GM21526 (cell line): ENCODE measurements around the gene DCTN2.
"Not testable (repeated sequence)": the region's sequence is repeated elsewhere in the genome, so short reads cannot be mapped to it uniquely, and the experiment has no call there.

ENCODE experiments used
- ATAC-seq: cut with Tn5 transposase; IDR thresholded peaks from one replicate; pipeline ENCODE4 v1.9.1; 2021; ENCODE audit warnings: moderate library complexity; ENCODE audit not compliant: unreplicated experiment, low FRiP score

Gene DCTN2

DNA sequence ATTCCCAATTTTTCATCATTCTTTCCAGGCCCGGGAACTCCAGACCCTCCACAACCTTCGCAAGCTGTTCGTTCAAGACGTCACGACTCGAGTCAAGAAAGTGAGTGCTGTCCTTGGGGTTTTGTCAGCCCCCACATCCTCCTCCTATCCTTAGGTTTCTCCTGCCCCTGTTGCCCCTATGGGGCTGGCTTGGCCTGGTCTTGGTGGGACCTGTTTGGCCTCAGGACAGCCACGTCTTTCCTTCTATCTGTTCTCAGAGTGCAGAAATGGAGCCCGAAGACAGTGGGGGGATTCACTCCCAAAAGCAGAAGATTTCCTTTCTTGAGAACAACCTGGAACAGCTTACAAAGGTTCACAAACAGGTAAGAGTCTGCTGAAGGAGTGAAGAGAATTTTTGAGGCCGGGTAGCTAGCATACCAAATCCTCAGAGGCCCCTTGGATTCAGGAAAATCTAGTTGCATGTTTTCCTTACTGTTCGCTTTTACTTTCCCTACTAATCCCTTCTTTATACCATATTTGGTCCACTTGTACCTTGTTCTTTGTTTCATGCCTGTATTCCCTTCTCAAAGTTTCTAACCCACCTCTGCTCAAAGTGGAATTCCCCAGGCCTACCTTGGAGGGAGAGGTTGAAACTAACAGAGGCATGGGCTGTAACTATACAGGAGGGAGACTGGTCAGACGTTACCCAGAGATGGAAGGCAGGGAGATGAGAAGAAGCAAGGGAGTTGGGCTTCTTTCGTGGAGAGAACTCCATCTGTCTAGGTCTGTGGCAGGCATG lies 31.2 kb upstream of the DCTN2 start:
- ATAC-seq, result no peak

DNA sequence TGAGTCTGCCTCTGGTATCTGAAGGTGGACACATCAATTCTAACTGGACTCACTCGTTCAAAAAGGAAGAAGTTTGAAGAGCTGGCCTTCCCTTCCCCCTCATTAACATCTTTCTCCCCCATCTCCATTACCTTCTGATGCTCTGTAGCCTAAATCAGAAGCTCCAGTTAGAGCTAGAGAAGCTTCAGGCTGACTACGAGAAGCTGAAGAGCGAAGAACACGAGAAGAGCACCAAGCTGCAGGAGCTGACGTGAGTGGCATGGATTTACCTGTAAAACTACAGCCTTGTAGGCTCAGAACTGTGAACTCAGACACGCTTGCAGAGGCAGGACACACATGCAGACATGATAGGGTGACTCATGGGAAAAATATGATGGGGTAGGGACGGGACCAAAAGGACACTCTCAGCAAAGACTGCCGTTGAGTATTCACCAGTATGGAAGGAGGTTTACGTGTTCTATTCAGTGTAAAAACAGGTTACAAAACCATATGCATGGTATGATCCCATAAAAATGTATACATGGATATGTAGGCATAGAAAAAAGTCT lies 29.7 kb upstream of the DCTN2 start:
- ATAC-seq, result no peak

DNA sequence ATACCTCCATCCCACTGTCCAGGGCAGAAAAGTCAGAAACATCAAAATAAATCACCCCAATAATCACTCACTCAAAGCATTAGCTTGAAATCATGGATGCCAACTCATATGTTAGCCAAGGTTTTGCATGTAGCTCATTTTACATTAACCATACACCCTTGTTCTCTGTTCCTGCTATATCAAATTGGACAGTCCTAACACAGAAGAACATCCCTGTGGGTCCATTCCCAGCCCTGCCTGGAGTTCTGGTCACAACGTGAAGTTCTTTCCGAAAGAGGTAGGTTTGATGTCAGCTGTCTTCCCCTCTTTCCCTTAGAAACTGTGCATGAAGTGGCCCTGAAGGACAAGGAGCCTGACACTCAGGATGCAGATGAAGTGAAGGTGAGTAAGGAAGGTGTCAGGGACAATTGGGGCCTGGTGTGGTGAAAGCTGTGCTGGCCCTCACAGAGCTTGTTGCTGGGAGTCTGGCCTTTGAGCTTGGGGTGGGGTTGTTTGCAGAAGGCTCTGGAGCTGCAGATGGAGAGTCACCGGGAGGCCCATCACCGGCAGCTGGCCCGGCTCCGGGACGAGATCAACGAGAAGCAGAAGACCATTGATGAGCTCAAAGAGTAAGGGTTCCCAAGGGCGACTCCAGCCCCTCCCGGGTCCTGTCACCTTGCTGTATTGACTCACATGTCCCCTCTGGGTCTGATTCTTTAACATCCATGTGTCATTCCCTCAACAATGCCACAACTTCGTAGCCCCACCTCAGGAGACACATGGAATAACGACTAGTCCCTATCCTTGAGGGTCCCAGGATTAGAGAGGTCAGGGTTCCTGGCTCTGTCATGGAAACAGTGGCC lies 29.0 kb upstream of the DCTN2 start:
- no peak for ATAC-seq

DNA sequence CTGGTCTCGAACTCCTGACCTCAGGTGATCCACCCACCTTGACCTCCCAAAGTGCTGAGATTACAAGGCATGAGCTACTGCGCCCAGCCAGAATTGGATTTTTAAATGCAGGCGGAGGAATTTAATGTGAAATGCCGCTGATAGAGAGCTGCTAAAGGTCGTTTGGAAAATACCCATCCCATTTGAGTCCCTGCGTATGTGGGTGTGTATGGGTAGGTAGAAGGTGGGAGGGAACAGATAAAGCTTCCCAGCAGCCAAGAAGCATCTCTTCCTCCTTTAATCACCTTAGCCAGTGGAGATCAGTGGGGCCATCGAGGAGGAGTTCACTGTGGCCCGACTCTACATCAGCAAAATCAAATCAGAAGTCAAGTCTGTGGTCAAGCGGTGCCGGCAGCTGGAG lies 27.8 kb upstream of the DCTN2 start:
- no peak for ATAC-seq

DNA sequence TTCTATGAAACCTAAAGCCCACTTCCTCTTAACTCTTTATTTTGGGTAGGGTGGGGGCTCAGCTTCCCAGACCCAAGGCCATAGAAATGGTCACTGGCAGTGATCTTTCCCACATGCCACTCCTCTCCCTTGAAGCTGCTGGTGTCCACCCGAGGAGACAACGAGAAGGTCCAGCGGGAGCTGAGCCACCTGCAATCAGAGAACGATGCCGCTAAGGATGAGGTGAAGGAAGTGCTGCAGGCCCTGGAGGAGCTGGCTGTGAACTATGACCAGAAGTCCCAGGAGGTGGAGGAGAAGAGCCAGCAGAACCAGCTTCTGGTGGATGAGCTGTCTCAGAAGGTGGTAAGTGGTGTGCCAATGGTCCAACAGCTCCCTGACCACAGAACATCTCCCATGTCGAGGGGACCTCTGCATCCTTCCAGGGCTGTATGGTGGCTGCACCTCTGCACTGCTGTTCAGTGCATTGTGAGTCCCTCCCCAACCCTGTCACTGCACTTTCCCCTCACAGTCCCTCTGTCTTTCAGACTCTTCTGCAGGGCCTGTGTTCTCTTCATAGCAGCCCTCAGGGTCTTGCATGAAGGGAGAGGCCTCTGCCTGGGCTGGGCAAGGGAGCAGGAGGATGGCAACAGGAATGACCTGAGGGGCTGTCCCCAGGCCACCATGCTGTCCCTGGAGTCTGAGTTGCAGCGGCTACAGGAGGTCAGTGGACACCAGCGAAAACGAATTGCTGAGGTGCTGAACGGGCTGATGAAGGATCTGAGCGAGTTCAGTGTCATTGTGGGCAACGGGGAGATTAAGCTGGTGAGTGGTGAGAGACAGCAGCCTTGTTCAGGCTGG lies 25.2 kb upstream of the DCTN2 start:
- no peak for ATAC-seq

DNA sequence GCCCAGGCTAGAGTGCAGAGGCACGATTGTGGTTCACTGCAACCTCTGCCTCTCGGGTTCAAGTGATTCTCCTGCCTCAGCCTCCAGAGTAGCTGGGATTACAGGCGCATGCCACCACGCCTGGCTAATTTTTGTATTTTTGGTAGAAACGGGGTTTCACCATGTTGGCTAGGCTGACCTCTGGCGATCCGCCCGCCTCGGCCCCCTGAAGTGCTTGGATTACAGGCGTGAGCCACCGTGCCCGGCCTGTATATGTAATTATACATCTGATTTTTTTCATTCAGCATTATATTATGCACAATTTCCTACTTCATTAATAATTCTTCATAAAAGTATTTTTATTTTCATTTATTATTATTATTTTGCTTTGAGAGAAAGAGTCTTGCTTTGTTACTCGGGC lies 23.4 kb upstream of the DCTN2 start:
- not testable (repeated sequence) for ATAC-seq

DNA sequence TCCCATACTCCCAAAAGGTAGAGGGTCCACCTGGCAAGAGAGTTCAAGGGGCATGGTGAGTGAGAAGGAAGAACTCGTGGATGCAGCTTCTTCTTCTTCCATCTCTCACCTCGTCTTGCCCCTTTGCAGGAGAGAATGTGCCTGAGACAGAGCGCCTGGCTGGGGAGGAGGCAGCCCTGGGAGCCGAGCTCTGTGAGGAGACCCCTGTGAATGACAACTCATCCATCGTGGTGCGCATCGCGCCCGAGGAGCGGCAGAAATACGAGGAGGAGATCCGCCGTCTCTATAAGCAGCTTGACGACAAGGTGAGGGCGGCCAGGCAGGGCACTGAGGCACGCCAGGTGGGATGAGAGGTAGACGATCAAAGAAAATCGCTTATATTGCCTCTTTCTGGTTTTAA lies 22.9 kb upstream of the DCTN2 start:
- no peak for ATAC-seq

DNA sequence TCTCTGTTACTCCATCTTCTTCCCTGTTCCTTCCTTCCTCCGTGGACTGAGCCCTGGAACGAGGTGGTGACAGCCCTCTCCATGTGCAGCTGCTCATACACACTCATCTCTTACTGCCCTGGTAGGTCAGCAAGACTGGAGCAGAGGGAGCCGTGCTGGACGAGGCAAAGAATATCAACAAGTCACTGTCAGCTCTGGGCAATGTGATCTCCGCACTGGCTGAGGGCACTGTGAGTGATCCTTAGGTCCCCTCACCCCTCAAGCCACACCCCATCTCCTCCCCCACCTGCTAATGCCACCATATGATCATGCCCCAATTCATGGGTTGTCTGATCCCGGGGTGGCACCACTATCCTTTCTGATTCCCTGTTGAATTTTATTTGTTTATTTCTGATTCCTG lies 21.8 kb upstream of the DCTN2 start:
- ATAC-seq, result no peak

DNA sequence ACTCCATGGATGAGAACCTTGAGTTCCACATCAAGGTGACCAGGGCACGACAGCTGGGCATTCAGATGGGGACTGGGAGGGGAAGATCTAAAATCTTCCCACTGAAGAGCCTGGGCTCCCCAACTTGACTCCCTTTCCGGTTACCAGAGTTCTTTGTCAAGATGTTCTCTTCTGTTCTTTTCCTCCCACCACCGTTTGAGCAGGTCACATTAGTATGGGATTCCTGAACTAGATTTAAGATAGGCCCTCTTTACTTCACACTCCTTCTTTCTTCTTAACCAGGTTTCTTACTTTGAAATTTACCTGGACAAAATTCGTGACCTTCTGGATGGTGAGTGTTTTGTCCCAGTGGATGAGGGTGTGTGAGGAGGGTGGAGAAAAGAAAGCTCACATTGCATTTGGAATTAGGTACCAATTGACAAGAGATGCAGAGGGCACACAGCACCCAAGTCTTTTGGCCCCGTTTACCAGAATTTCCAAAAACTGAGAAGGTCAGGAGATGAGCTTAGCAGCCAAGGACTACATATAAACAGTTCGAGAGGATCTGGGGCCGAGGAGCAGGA lies 17.3 kb upstream of the DCTN2 start:
- no peak for ATAC-seq

DNA sequence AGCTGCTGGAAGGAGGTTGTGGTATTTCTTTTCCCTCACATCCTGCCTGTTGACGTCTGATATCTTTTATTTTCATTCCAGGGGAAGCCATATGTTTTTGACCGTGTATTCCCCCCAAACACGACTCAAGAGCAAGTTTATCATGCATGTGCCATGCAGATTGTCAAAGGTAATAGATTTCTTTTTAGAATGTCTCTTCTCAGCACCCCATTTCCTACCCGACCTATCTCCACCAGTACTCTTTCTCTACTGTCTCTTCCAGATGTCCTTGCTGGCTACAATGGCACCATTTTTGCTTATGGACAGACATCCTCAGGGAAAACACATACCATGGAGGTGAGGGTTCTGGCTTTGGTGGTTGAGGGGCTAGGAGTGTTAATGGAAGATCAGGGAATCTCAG lies 16.4 kb upstream of the DCTN2 start:
- ATAC-seq, result no peak

DNA sequence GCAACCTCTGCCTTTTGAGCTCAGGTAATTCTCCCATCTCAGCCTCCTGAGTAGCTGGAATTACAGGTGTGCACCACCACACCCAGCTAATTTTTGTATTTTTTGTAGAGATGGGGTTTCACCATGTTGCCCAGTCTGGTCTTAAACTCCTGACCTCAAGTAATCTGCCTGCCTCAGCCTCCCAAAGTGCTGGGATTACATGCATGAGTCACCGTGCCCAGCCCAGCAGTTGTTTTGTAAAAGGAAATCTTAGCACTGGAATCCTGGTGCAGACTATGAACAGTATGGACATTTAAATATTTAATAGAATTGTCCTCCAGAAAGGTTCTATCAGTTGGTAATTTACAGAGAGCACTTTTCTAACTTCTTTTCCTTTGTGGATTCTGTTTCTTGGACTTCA lies 14.1 kb upstream of the DCTN2 start:
- not testable (repeated sequence) for ATAC-seq

DNA sequence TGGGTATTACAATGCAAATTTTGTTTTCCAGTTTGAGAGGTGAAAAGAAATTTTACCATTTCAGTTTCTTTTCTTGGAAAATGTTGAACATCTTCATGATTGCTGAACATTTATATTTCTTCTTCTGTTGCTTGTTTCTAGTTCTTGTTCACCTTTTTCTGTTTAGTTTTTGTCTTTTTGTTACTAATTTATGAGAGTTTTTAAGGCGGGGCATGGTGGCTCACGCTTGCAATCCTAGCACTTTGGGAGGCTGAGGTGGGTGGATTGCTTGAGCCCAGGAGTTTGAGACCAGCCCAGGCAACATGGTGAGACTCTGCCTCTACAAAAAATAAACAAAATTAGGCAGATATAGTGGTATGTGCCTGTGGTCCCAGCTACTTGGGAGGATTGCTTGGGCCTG lies 13.5 kb upstream of the DCTN2 start:
- ATAC-seq, result no peak

DNA sequence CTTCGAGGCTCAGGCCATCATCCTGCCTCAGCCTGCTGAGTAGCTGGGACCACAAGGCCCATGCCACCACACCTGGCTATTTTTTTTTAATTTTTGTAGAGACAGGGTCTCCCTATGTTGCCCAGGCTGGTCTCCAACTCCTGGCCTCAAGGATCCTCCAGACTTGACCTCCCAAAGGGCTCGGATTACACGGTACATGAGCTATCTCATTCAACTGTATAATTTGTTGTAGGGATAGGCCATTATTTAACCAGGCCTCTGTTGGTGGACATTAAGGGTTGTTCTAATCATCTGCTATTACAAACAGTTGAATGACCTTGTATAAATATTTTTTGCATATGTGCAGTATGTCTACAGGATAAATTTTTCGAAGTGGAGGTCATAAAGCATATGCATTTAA lies 11.9 kb upstream of the DCTN2 start:
- no peak for ATAC-seq

DNA sequence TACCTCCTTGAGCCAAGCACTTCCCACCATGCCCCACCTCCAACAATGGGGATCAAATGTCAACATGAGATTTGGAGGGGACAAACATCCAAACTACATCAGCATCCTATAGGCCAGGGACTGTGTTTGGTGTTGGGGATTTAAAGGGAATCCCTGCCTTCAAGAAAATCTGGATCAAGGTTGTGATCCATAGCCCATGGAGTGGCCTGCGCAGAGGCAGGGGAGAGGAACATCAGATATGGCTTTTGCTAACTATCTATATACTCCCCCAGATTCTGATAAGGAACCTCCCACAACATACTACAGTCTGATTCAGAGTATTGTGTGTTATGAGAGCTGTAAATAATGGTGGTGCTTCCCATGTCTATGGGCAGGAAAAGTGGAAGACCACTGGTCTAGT lies 7.9 kb upstream of the DCTN2 start:
- ATAC-seq, result no peak

DNA sequence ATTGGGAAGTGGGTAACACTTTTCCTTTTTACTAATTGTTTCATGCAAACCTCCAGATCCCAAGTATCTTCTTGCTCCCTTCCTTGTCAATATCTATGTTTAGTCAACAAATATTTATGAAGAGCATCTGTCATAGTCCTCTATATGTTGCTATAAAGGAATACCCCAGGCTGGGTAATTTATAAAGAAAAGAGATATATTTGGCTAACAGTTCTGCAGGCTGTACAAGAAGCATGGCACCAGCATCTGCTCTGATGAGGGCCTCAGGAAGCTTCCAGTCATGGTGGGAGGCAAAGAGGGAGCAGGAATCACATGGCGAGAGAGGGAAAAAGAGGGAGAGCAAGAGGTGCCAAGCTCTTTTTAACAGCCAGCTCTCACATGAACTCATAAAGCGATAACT lies 7.5 kb upstream of the DCTN2 start:
- no peak for ATAC-seq

DNA sequence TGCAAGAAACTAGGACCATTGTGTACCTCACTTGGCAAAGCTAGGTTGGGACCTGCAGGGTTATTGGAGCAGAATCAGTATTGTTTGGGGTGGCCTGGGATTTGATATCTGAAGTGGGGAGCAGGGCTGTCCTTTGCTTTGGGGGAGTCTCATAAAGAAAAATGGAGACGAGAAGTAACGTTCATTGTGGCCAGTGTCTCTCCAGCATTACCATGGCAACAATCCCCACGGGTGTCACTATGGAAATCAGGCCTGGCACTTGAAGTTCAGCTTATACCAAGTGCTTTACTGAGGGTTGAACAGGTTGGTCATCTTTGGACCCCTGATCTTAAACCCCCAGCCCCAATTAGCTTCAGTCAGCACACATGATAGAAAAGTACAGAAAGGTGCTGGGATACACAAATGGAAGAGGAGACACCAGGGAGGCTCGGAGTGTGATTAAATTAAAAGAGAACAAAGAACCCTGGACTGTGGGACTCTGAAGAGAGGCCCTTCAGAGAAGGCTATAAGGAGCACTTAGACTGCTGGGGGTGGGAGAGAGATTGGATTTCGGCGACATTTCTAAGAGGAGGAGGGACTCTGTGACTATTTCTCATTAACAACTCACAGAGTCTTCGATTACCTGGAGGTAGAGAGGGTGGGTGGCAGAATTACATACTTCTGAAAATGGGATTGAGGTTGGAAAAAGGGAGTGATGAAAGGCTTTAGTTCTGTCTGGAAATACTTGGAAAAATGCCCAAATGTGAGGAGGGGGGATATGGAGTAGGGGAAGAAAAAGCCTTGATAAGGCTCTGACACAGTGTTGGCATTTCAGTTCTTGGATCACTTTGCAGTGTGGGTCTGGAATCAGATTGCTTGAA lies 6.6 kb upstream of the DCTN2 start:
- ATAC-seq, result no peak

DNA sequence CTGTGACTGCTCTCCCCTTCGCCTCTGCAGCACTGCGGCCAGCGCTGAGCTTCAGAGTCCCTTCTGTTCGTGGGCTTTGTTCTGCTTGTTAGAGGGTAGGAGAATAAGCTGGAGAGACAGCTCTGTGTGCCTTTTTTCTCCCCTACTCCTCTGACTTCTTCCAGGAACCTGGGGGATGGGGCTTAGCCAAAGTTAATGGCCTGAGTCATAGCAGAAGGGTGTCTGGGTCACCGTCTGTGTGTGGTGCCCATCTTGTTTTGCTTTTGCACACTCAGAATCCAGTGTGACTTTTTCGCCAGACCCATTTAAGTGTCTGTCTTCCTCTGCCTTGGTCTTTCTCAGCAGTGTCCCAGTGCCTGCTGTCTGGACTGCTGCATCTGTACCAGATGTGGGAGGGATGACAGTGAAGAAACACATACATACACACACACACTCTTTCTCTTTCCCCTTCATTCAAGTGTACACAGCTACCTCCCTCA lies 5.9 kb upstream of the DCTN2 start:
- ATAC-seq, result no peak

DNA sequence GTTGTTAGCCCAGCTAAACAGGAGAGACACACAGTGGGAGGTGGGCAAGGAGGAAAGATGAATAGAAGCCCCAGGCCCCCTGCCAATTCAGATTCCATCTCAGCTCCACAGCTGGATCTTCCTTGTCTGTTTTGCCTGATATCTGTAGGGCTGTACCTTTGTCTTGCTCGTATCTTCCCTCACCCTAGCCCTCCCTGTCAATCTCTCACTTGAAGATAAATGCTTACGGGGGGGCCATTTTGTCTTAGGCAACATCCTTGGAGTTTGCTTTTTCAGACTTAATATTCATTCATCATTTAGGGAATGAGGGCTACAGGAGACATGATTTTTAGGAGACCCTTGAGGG lies 5.3 kb upstream of the DCTN2 start:
- ATAC-seq, result no peak

DNA sequence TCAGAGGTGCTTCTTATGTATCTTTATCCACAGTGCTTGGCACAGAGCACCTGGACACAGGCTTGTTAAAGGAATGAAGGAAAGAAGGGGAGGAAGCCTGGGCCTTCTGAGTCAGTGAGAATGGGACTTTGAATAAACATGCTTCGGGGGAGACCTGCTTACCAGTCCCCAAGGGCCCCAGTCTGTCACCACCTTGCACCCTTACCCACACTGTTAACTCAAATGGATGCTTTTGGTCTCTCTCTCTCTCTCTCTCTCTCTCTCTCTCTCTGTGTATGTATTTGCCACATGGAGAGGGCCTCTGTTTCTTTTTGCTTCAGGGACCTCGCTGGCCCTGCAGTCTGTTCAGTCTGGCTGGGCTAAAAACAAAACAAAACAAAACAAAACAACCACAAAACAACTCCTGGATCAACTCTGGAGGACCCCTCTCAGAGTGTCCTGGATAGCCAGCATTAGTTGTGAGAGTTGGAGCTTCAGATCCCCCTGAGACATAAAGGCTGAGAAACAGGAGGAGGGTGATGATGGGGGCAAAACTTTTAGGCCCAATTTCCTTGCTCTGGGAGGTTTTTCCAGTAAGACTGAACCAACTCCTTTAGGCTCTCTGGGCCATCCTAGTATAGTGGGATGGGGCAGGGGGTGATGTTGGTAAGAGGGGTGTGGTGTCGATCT lies 4.8 kb upstream of the DCTN2 start:
- no peak for ATAC-seq
